Epithelial cell of prostate (primary cell): Measurements from ENCODE around the gene LKAAEAR1.

Source experiments
- DNase-seq: peaks from one replicate; pipeline ENCODE4 v3.0.0-alpha.2; 2011; ENCODE audit warnings: low read depth, low spot score
- H3K27ac ChIP-seq: fragments of 450-650 bp; 2 replicates; pipeline ENCODE4 v1.5.1; 2017; ENCODE audit warnings: mild to moderate bottlenecking

The LKAAEAR1 gene

DNA sequence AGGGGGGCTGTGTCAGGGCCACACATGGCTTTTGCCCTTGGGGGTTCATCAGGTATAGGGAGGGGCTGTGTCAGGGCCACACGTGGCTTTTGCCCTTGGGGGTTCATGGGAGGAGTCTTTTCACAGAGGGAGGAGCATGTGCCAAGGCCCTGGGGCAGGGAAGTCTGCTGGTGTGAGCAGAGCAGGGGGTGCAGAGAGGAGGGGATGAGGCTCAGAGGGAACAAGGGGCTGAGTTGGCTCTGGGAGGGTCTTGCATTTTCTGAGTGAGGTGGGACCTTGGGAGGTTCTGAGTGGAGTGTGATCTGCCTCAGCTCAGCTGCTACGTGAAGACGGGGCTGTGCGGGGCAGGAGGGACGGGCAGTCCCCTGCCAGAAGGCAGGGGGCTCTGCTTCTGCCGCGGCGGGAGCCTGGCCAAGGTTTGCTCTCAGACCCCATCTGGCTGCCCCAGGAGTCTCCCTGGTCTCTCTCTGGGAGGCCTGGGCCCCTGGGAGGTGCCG is 28.8 kb downstream of the LKAAEAR1 start:
- no peak overlapping the region for H3K27ac ChIP-seq
- no peak for DNase-seq

DNA sequence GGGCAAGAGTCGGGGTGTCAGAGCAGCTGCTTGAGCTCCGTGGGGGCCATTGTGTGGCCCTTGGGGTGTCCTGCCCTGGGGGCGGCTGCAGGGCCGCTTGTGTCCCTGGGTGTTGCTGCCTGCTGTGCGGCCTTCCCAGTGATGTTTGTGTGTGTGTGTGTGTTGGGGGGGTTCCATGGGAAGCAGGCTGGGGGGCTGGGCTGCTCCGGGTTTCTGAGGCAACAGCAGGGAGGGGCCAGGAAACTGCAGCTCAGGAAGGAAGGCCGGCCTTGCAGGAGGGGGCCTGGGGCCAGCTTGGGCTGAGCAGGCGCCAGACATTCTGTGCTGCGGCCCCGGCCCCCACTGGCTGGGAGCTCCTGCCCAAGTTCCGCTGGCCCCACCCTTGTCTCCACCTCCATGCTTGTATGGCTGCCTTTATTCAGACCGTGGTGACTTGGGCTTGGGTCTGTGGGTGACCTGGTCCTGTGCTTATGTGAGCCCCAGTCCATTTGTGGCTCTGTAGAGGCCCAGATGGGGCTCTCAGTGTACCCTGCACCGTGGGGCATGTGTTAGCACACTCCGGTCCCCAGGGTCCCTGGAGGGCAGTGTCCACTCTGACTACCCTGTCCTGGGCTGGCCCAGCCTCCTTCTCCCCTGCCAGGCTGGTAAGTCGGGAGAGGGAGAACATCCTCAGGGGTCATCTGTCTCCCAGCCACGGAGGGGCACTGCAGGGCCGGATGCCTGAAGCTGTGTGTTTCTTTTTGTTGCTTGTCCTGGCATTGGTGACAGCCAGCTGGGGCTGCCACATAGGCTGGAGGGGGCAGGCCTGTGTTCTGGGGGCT is 30.1 kb downstream of the LKAAEAR1 start:
- no peak for DNase-seq
- H3K27ac ChIP-seq: no peak overlapping the region

DNA sequence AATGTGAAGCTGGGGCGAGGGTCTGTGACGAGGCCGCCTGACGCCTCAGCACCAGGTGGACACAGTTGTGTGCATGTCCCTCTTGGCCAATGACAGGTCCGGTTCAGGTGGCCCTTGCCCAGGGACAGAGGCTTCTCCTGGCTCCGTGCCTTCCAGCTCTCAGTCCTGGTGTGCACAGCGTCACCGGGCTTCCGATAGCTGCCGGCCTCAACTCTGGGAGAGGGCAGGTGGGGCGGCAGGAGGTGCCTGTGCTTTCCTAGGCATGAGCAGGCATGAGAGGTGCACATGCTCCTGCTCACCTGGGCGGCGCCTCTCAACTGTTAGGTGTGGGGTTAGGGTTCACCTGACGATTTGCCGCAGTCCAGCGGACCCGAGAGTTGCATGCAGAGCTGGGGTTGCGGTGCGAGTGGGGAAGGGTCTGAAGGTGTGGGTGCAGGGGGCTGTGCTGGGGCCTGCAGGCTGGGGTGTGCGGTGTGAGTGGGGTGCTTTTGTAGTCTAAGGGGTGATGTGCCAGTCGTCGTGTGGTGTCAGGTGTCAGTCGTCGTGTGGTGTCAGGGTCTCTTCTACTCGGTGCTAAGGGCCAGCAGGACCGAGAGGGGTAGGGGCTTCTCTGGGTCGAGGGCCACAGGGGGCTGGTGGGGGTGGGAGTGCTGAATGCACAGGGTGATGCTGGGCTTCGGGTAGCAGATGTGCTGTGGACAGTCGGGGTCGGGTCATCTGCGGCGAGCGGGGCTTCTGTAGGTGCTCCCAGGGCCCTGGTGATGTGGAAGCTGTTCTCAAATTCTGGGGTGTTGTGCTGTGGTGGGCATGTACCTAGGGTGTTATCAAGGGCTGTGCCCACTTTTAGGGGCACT is 31.0 kb downstream of the LKAAEAR1 start:
- no peak for DNase-seq
- no peak overlapping the region for H3K27ac ChIP-seq

DNA sequence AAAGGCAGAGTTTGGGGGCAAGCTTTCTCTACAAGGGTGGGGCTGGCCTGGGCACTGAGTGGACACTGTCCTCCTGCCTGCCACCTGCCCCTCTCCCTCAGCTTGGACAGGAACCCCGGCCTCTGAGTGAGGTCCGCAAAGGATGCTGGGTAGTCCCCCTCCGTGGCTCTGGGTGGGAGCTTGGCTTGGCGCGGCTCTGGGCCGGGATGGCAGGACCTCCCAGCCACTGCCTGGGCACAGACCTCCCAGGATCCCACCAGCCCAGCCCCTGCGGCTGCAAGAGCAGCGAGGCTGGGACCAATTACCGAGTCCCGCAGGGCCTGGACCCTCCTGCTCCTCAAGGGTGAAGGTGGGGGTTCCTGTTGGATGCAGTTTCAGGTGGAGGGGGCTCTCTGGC is 31.9 kb downstream of the LKAAEAR1 start:
- no peak for DNase-seq
- H3K27ac ChIP-seq: no peak overlapping the region

DNA sequence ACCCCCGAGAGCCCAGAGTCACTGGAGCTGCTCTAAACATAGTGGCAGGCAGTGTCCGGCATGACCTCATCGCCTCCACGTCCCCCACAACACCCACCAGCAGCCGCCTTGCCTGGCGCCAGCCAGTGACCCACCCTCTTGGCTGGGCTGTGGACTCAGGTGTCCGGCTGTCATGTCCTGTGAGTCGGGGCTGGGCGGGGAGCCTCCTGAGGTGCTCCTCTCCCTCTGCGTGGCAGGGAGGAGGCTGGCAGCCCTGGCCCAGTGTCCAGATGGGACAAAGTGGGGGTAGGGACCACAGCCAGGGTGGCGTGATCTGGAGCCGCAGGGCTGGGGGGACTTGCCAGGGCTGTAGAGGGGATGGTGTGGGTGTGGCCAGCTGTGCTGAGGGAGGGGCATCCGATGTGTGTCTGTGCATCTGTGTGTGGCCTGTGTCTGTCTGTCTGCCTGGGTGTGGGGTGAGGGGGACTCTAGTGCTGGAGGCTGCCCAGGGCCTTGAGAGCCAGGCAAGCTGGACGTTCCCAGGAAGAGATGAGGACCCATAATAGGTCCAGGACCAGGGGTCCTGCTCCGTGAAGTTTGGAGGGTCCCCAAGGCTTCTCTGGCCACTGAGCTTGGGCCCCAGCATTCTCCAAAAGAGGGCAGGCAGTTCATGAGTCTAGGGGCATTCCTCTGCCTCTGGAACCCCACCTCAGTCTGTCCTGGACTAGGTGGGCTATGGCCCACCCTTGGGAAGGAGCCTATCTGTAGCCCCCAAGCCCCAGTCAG is 32.5 kb downstream of the LKAAEAR1 start:
- no peak overlapping the region for H3K27ac ChIP-seq
- DNase-seq: no peak

DNA sequence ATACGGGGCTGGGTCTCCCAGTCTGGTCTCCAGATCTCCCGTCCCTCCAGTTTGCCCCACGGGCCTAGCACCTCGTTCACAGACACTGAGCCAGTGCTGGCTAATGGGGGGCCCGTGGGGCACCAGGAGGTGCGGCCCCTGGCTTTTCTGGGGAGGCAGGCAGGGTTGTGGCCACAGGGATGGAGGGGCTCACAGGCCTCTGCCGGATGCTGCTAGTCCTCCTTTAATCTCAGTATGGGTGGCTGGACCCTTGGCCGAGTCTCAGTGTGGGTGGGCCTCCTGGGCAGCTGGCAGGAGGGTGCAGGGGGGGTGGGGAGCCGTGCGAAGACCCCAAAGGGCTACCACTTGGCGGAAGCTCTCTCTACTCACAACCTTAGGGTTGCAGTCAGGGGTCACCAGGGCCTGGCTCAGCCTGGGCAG is 33.2 kb downstream of the LKAAEAR1 start:
- DNase-seq: no peak
- H3K27ac ChIP-seq: no peak overlapping the region

DNA sequence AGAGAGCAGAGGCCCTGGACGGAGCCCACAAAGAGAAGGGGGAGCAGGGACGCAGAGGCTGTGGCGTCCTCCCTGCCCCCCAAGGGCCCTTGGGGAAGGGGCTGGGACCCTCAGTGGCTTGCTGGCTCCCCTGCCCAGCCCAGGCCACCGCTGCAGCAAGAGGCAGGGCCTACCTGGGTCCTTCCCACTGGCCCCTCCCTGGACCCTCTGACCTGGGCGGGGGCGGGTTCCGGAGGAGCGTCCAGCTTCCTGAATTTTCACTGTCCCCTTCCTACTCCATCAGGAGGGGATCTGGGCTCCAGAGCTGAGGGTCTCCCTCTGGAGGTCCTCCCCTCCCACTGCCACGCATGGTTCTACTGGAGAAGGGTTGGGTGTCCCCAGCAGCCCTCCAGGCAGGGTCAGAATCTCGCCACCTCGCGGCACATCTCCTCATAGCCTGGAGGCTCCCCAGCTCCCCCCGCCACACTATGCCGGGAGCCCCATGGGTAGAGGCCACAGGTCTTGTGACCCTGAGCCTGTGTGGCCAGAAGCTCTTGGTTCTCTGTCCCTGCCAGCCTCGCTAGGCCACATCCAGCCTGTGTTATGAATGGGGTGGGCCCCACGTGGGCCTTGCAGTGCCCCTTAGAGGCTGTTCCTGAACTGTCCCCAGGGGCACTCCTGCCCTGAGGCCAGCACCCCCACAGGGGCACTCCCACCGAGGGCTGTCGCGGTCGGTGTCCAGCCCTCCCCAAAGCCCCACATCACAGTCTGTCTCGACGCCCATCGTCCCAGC is 33.8 kb downstream of the LKAAEAR1 start:
- H3K27ac ChIP-seq: no peak overlapping the region
- DNase-seq: no peak

DNA sequence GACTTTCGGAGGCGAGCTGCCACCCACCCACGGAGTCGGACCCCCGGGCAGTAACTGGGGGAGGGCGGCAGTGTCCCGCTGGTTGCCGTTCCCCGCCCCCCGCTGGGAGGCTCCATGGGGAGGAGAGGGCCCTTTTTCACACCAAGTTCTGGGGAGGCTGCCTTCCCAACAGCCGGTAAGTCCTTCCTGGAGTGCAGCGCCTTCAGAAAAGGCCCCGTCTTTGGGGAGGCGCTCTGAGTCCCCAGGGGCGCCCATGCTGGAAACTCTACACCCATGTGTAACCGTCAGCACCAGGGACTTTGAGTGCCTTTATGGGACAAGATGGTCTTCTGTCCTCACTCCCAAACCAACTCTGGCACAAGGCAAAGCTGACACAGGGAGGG is 34.3 kb downstream of the LKAAEAR1 start:
- no peak overlapping the region for H3K27ac ChIP-seq
- DNase-seq: no peak

DNA sequence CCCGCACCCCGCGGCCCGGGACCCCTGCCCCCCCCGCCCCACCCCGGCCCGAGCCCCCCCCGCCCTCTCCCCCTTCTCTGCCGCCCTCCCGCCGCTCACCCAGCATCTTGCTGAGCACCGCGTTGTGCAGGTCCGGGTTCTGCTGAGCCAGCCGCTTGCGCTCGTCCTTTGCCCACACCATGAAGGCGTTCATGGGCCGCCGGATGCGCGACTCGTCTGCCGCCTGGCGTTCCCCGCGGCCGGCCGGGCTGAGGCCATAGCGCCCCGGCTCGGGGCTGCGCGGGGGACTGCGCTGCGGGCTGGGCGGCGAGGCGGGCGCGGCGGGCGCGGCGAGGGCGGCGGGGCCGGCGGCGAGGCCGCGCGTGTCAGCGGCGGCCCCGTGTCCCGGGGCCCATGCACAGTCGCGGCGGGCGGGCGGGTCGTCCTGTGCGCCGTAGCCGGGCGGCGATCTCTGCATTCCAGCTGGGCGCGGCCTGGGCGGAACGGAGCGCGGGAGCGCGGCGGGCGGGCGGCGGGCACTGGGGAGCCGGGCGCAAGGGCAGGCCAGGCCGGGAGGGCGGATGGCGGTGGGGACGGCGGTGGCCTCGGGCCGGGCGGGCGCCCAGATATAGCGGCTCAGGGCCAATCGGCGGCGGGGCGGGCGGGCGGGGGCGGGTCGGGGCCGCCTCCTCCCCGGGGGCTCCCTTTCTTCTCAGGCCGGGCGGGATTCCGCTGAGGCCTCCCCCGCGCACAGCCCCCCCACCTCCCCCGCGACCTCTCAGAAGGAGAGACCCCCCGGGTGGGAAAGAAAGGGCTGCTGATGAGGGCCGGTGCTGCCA is 34.9 kb downstream of the LKAAEAR1 start, which contains the start of gene SOX18:
TSS of gene SOX18 (minus strand) at position 580 of the 818 bp plus-strand sequence. CDS start at position 457, 123 bp downstream.
- no peak for DNase-seq
- no peak within 1 kb of the TSS for H3K27ac ChIP-seq

DNA sequence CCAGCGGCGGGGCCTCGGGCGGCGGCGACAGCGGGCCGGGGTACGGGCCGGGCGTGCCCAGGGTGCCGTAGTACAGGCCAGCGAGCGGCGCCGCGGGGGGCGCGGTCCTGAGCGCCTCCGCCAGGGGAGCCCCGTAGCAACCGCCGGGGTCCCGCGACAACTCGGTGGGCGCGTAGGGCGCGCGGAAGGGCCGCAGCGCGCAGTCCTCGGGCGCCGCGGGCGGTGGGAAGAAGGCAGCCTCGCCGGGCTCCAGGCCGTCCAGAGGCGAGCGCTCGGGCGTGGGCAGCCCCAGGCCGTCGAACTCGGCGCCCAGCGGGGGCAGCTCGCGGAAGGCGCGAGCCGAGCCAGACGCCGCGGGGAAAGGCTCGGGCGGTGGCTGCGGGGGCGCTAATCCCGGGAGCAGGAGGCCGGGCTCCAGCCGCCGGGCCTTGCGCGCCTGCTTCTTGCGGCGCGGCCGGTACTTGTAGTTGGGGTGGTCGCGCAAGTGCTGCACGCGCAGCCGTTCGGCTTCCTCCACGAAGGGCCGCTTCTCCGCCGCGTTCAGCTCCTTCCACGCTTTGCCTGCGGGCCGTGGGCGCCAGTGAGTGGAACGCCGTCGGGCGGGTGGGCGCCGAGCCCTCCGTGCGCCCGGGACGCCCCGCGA is 35.7 kb downstream of the LKAAEAR1 start:
- no peak for DNase-seq
- H3K27ac ChIP-seq: no peak overlapping the region

DNA sequence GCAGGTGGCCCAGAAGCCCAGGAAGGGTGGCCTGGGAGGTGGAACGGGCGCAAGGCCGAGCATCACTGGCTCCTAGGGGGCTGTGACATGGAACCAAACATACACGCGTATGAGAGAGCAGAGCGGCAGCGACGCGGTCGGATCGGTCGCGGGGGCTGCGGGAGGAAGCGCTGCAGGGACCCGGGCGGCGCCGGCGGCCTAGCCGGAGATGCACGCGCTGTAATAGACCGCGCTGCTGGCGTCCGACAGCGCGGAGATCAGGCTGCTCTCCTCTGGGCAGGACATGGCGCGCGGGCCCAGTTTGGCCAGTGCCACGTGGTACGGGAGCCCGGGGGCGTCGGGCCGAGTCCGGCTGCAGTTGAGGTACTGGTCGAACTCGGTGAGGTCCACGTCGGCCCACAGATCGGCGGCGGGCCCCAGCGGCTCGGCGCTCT is 36.2 kb downstream of the LKAAEAR1 start:
- H3K27ac ChIP-seq: no peak overlapping the region
- no peak for DNase-seq

DNA sequence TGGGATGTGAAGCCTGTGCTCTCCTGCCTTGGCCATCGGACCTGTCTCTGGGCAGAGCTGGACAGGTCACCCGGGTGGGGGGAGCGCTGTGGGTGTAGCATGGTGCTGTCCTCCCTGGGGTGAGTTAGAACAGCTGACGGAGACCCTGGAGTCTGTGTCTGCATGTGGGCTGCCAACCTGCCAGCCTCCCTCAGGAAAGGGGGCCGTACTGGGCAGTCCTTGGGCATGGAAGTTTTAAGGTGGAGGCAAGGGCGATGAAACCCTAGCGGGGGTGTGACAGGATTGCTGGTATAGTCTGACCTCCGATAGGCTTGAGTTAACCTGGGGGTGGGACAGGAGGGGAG is 37.2 kb downstream of the LKAAEAR1 start:
- no peak overlapping the region for H3K27ac ChIP-seq
- no peak for DNase-seq

DNA sequence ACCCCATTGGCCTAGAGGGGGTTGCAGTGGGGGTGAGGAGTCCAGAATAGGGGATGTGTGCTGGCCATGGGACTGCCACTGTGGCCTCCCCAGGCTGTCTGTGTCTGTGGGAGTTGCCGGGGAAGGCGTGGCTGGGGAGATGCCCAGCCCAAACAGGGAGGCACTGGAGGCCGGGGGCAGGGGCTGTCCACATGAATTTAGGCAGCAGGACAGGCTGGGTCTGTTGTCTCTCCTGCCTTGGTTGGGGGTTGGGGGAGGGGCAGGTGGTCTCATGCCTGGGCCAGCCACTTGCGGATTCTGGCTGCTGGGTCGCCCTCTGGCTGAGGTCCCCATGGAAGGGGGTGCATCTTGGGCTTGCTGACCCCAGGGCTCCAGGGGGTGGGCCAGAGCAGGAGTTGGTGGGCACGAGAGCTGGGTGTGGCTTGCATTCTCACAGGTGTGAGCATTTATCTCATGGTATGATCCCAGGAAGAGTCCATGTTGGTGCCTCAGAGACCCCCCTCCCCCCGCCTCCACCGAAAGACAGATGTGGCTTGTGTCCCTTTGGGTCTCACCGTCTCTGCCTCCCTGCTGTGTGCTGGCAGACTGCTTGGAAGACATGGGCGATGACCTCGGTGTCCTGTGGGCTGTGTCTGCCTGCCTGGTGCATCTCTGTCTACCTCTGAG is 38.7 kb downstream of the LKAAEAR1 start:
- DNase-seq: no peak
- no peak overlapping the region for H3K27ac ChIP-seq

DNA sequence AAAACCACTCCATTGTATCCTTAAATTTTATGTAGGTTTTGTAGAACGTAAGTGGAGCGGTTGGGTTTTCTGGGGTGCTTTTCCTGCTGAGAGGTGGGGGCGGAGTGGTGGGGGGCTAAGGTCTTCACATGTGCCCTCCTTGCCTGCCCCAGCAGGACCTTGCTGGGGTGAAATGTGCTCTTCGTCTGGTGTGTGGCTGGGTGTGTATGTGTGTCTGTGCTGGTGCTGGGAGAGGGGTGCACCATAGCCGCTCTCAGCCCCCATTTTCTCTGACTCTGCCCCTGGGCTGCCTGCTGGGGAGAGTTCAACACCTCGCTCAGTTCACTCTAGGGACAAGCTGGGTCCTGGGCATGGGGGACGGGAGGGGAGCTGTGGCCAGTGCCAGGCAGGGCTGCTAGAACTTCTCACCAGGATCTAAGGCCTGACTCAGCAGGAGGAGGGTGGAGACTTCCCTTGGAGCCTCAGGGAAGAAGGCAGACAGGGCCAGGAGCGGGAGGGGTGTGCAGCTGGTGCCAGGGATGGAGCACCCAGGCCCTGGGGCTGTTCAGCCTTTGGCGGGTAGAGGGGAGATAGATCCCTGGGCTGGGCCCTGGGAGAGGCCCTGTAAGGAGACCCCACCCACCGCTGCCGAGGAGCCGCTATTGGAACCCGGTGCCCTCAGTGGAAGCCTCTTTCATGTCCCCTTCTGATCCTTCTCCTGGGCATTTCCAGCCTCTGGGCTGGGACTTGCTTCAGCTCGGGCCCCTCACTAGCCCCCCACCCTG is 39.5 kb downstream of the LKAAEAR1 start:
- peak; percentile 18 for DNase-seq

DNA sequence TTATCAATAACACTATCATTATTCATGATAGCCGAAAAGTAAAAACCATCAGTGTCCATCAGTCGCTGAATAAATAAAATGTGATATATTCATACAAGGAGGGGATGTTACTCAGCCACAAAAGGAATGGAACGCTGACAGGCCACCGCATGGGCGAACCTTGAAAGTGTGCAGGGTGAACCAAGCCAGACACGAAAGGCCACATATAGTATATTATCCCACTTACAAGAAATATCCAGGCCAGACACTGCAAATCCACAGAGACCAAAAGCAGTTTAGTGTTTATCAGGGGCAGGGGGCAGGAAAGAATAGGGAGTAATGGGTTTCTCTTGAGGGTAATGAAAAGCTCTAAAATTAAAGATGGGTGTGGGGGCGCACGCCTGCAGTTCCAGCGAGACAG is 40.4 kb downstream of the LKAAEAR1 start:
- H3K27ac ChIP-seq: no peak overlapping the region
- DNase-seq: no peak

More for the DNA sequence above, 39.5 kb downstream of the LKAAEAR1 start:
- no peak overlapping the region for H3K27ac ChIP-seq

DNA sequence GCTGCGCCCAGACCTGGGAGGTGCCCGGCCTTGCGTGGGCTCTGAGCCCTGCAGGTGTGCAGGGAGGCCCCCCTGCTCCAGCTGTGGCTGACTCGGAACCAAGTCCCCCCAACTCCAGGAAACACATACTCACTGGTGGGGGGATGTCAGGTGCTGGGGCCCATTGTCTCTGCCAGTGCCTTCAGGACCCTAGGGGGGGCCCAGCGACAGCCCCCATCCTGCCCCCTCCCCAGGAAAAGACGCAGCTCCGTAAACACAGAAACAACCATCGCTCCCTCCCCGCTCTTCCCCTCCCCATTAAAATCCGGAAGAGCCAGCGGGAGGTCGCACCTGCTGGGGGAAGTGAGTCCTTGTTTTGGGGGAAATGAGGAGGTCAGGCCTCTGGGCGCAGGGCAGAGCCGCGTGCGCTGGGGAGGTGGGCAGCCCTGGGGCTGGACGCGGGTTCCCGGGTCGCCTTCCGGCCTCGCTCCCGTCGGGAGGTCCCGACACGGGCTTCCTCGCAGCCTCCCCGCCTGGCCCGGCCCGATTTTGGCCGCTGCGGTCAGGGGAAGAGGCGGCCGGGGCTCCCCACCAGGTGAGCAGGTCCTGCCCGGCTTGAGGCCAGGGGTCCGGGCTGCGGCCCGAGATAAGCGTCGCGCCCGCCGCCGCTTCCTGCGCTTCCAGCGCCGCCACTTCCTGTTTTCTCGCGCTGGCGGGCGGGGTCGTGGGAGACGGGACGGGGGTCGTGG is 42.0 kb downstream of the LKAAEAR1 start:
- no peak for DNase-seq
- no peak overlapping the region for H3K27ac ChIP-seq

DNA sequence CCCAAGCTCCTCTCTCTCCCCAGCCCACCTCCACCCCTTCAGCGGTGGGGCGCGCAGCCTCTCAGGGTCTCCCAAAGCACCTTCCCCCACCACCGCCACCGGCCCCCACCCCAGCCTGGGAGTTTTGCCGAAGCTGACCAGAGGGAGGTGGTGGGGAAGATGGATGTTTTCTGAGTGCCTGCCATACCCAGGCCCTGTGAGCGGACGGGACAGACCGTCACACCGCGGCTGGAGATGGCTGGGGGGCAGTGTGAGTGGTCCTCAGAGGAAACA is 42.5 kb downstream of the LKAAEAR1 start:
- no peak overlapping the region for H3K27ac ChIP-seq
- DNase-seq: no peak
